Measurements from ENCODE around the gene CSNK2B. TPM values are rescaled to one million over a fixed set of nuclear protein-coding genes. Genes with fewer than 3 reads are reported as not detected.

Gene CSNK2B
- total RNA-seq, 1 experiment from 2014 or later, result 357 TPM

- Mint-ChIP-seq H3K4me3 (ENCODE audit: low read depth, unreplicated experiment) (no peak overlapping the region), H3K36me3 (ENCODE audit: insufficient read depth, unreplicated experiment) (peaks cover 92% of the 10 kb centered on the region), H3K9me3 (ENCODE audit: low read depth, unreplicated experiment) (no peaks in the 10 kb centered on the region), H3K27me3 (ENCODE audit: unreplicated experiment) (no peaks in the 10 kb centered on the region), H3K27ac (ENCODE audit: unreplicated experiment) (no peak overlapping the region), H3K4me1 (ENCODE audit: low read depth, unreplicated experiment) (no peaks in the 10 kb centered on the region)
- no peak for TF ChIP-seq CTCF (IDR thresholded peaks at IDR 0.05; ENCODE audit: unreplicated experiment)
- BruUV-seq (replicated peaks), result no TSS peak
- no peak for DNase-seq
- intact Hi-C loops (cut with micrococcal nuclease; ENCODE audit: unreplicated experiment), result no loop called here
- CTCF ChIA-PET, result interaction anchor here (0.6 to 1.4 kb wide), 6 partner anchors 13 to 725 kb away, joined by 3 to 6 read pairs (median 4); partner anchors contain the start of genes C6orf47, NEU1 and VARS2
These were observed 26.8 kb upstream of the CSNK2B start for GRCh38 chr6:31639043-31639442.

- TF ChIP-seq CTCF (IDR thresholded peaks at IDR 0.05; ENCODE audit: unreplicated experiment), result no peak
- CTCF ChIA-PET, result interaction anchor here (0.6 to 1.4 kb wide), 6 partner anchors 12 to 726 kb away, joined by 3 to 6 read pairs (median 4); partner anchors contain the start of genes C6orf47, NEU1 and VARS2
- Mint-ChIP-seq H3K27me3 (ENCODE audit: unreplicated experiment) (no peaks in the 10 kb centered on the region), H3K36me3 (ENCODE audit: insufficient read depth, unreplicated experiment) (peaks cover 92% of the 10 kb centered on the region), H3K4me3 (ENCODE audit: low read depth, unreplicated experiment) (no peak overlapping the region), H3K9me3 (ENCODE audit: low read depth, unreplicated experiment) (no peaks in the 10 kb centered on the region), H3K27ac (ENCODE audit: unreplicated experiment) (no peak overlapping the region), H3K4me1 (ENCODE audit: low read depth, unreplicated experiment) (no peaks in the 10 kb centered on the region)
- DNase-seq, result no peak
- BruUV-seq (replicated peaks), result no TSS peak
- intact Hi-C loops (cut with micrococcal nuclease; ENCODE audit: unreplicated experiment), result no loop called here
These were observed 26.4 kb upstream of the CSNK2B start for GRCh38 chr6:31639449-31639861.

- no peaks in the 10 kb centered on the region for H3K9me3 Mint-ChIP-seq (ENCODE audit: low read depth, unreplicated experiment)
- H3K27ac Mint-ChIP-seq (ENCODE audit: unreplicated experiment), result no peak overlapping the region
- H3K4me3 Mint-ChIP-seq (ENCODE audit: low read depth, unreplicated experiment), result no peak overlapping the region
- TF ChIP-seq CTCF (IDR thresholded peaks at IDR 0.05; ENCODE audit: unreplicated experiment), result no peak
- no peaks in the 10 kb centered on the region for H3K27me3 Mint-ChIP-seq (ENCODE audit: unreplicated experiment)
- H3K4me1 Mint-ChIP-seq (ENCODE audit: low read depth, unreplicated experiment), result no peaks in the 10 kb centered on the region
- CTCF ChIA-PET, result interaction anchor here (1.4 kb wide), 1 partner anchor 20 kb away, joined by 3 read pairs; the partner anchor contains the start of gene C6orf47
- peaks cover 92% of the 10 kb centered on the region for H3K36me3 Mint-ChIP-seq (ENCODE audit: insufficient read depth, unreplicated experiment)
- BruUV-seq (replicated peaks), result TSS peak; percentile 77
- intact Hi-C loops (cut with micrococcal nuclease; ENCODE audit: unreplicated experiment), result no loop called here
- no peak for DNase-seq
These were observed 25.3 kb upstream of the CSNK2B start for GRCh38 chr6:31640612-31641011.

- no peaks in the 10 kb centered on the region for H3K9me3 Mint-ChIP-seq (ENCODE audit: low read depth, unreplicated experiment)
- no peak overlapping the region for H3K4me3 Mint-ChIP-seq (ENCODE audit: low read depth, unreplicated experiment)
- no peaks in the 10 kb centered on the region for H3K27me3 Mint-ChIP-seq (ENCODE audit: unreplicated experiment)
- no peaks in the 10 kb centered on the region for H3K4me1 Mint-ChIP-seq (ENCODE audit: low read depth, unreplicated experiment)
- BruUV-seq (replicated peaks), result no TSS peak
- CTCF ChIA-PET, result no interaction called here
- intact Hi-C loops (cut with micrococcal nuclease; ENCODE audit: unreplicated experiment), result no loop called here
- no peak overlapping the region for H3K27ac Mint-ChIP-seq (ENCODE audit: unreplicated experiment)
- TF ChIP-seq CTCF (IDR thresholded peaks at IDR 0.05; ENCODE audit: unreplicated experiment), result no peak
- H3K36me3 Mint-ChIP-seq (ENCODE audit: insufficient read depth, unreplicated experiment), result peaks cover 90% of the 10 kb centered on the region
- no peak for DNase-seq
These were observed 24.5 kb upstream of the CSNK2B start for GRCh38 chr6:31641370-31641769.
